Epidermal melanocyte (primary cell): ENCODE data around the gene OCA2.

Source experiments
- DNase-seq: peaks from one replicate; pipeline ENCODE4 v3.0.0; 2011; ENCODE audit warnings: low spot score; ENCODE audit not compliant: insufficient read length

Gene OCA2

GRCh38 chr15:28003302-28004037, 95.6 kb downstream of the OCA2 start:
- no peak for DNase-seq

DNA sequence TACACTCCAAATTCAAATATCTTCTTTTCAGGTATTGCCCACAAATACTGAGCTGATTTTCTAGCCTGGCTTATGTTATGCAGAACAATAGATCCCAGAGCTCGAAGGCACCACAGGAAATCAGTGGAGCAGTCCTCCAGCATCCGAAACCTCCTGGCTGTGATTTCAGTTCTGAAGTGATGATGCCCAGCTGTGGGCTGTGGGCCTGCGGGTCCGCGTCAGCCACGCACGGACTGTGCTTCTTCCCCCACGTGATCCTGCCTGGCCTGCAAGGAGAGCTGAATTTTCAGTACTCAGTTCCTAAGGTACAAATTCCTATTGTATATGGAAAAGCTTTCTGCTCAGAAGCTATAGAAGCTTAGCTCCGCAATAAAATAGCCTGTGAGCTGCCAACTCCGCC, 96.2 kb downstream of the OCA2 start:
- DNase-seq = no peak

GRCh38 chr15:28002136-28002861, 96.8 kb downstream of the OCA2 start:
- no peak for DNase-seq

- no peak for DNase-seq
Measured at GRCh38 chr15:28001641-28002040, 97.5 kb downstream of the OCA2 start.

GRCh38 chr15:27993996-27994780, 104.9 kb downstream of the OCA2 start:
- no peak for DNase-seq

GRCh38 chr15:27993544-27993943, 105.6 kb downstream of the OCA2 start:
- DNase-seq = no peak

DNA sequence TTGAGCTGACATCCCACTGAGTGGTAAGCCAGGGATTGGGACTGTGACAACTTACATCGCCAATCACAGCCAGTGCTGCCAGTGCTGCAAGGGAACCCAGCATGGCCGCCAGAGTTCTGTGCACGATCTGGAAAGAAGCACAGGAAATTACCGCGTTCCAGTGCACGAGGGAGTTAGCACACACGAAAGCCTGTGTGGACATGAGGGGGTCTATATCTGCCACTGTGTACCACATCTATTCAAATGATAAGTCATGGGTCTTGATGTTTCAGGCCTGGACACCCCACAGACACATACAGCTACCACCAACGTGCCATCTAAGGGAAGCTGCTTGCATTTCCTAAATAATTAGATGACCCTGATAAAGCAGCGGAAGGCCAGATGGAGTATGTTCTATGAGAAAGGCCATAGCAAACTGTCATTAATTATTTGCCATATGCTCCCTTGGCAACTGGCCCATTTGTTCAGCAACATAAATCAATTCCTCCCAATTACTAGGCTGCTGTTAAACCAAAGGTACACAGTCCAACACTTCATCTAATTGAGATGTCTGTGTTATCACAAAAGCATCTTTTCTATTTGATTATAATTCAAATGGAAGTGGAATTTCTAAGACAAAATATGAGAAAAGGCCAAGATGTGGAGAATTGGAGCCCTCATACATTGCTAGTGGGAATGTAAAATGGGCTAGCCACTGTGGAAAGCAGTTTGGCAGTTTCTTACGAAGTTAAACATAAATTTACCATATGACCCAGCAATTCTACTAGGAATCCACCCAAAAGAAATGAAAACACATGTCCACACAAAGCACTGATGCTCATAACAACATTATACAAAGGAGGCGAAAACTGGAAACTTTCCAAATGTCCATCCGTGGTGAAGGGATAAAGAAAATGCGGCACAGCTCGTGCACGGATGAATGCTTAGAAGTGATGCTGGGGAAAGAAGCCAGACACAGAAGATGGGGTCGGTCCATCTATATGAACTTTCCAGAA, 108.3 kb downstream of the OCA2 start:
- no peak for DNase-seq

DNA sequence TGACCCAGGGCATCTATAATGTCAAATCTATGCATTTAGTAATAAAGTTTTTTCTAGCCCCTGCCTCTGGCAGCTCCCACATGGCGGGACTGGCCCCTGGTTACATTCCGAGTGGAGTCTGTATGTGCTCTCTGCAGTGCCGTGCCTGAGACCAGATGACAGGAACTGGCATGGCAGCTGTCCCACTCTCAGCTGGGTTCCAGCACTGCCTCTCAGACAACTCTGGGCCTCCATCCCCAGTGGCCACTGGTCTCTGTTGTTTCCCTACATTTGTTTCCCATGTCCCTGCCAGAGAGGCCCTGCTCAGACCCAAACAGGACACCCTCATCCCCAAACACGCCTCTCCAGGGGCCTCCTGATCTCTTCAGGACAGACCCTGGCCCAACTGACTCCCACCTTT, 109.3 kb downstream of the OCA2 start:
- DNase-seq = no peak

DNA sequence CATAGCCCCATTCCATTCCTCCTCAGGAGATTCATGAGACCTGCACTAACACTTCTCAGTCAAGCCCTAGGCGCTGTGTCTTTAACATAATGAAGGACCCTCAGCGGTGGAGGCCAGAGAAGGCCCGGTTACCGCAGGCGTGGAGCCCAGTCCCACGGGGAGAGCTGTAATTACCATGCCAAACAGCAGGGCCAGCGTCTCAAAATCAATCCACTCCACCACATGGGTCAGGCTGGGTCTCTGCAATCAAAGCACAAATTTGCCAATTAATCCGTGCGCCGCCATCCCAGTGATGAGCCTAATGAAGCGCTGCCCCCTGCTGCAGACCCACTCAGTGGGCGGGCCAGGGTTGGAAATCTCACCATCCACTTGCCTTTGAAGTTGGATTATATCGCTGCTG, 109.7 kb downstream of the OCA2 start:
- no peak for DNase-seq

- DNase-seq = no peak
Measured at GRCh38 chr15:27985099-27985498, 114.0 kb downstream of the OCA2 start.

GRCh38 chr15:27983496-27983895, 115.6 kb downstream of the OCA2 start:
- no peak for DNase-seq

- no peak for DNase-seq
Measured at GRCh38 chr15:27977696-27978095, 121.4 kb downstream of the OCA2 start.

- no peak for DNase-seq
Measured at GRCh38 chr15:27973886-27974285, 125.2 kb downstream of the OCA2 start.

DNA sequence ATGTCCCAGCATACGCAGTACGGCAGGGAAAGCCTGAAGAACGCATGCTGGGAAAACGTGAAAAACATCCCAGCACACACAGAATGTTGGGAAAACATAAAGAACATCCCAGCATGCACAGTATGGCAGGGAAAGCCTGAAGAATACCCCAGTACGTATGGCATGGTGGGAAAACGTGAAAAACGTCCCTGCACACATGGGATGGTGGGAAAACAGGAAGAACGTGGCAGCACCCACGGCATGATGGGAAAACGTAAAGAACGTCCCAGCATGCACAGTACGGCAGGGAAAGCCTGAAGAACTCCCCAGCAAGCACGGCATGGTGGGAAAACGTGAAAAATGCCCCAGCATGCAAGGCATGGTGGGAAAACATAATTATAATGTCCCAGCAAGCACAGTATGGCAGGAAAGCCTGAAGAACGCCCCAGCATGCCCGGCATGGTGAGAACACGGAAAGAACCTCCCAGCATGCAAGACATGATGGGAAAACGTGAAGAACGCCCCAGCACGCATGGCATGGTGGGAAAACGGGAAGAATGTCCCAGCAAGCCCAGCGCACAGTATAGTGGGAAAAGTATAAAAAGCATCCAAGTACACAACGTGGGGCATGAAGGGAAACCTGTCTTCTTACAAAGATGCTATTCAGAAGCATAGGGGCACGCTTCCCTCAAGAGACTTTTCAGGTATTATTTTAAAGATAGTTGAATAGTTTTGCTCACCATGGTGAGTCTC, 128.3 kb downstream of the OCA2 start:
- DNase-seq = no peak

DNA sequence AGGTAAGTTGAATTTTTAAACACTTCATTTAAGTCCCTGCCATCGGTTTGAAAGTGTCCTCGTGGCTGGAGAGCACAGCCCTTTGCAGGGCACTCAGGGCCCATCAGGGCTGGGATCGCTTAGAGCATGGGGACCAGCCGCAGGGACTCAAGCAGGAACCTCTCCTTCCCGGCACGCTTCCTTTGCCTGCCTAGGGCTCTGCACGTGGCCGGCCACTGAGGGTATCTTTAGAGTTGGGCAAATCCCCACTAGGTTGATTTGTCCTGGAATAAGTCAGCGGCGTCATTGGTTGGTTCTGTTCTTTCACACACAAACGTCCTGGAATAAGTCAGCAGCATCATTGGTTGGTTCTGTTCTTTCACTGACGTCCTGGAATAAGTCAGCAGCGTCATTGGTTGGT, 131.6 kb downstream of the OCA2 start:
- DNase-seq = no peak

- no peak for DNase-seq
Measured at GRCh38 chr15:27965546-27965945, 133.6 kb downstream of the OCA2 start.

GRCh38 chr15:27961801-27962200, 137.3 kb downstream of the OCA2 start:
- DNase-seq = no peak

- no peak for DNase-seq
Measured at GRCh38 chr15:27958911-27959578, 140.1 kb downstream of the OCA2 start.

- no peak for DNase-seq
Measured at GRCh38 chr15:27956285-27956684, 142.8 kb downstream of the OCA2 start.

DNA sequence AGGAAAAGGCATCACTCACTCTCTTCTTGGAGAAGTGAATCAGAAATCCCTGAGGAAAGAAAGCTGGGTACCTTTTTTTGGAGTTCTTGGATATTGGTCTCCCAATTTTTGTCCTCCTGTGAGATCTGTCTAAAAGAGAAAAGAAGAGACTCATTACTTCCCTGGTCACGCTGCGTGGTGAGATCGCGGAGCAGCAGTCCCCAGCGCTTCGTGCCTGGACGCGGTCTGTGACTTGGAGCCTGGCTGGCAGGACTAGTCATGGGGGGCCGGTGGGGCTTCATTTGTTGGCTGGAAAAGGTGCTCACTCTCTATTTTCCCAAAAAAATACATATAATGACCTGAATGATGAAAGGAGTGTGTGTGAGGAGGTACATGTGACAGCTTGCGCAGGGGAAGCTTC, 144.0 kb downstream of the OCA2 start:
- DNase-seq = no peak
